ENCODE results near the gene IL36A. TPM values are rescaled to one million over a fixed set of nuclear protein-coding genes. Genes with fewer than 3 reads are reported as not detected.

The IL36A gene
- total RNA-seq, 1 experiment from 2014 or later, result not detected

- no peak for DNase-seq
- no peak overlapping the region for H3K27ac ChIP-seq
- H4K20me1 ChIP-seq (ENCODE audit: insufficient read depth), result no peaks in the 10 kb centered on the region
- H3F3A ChIP-seq (ENCODE audit: insufficient read depth, low read depth), result no peaks in the 10 kb centered on the region
- H3K9me2 ChIP-seq (ENCODE audit: insufficient read depth), result no peaks in the 10 kb centered on the region; the same call in 1 of the 2 replicates
- no peaks in the 10 kb centered on the region for H3K27me3 ChIP-seq (ENCODE audit: insufficient read depth, low read depth)
- no peak overlapping the region for H3K4me3 ChIP-seq
- no TSS peak for BruUV-seq (replicated peaks)
- ChIA-PET CTCF (no interaction called here), POLR2A (ENCODE audit: unreplicated experiment) (no interaction called here)
- H3K4me1 ChIP-seq (replicated peaks; ENCODE audit: insufficient read depth), result no peaks in the 10 kb centered on the region
- no peak overlapping the region for H2AFZ ChIP-seq
- H3K36me3 ChIP-seq (ENCODE audit: low read depth), result no peaks in the 10 kb centered on the region
- TF ChIP-seq CTCF (conservative IDR thresholded peaks at IDR 0.05) (no peak), EZH2 (IDR thresholded peaks at IDR 0.05; ENCODE audit: low read depth) (no peak)
- no peak overlapping the region for H3K4me2 ChIP-seq
- H3K9me3 ChIP-seq (ENCODE audit: insufficient read depth, low read depth), result peaks cover 30% of the 10 kb centered on the region
- intact Hi-C loops (cut with micrococcal nuclease; ENCODE audit: unreplicated experiment), result no loop called here
- no peaks in the 10 kb centered on the region for H3K79me2 ChIP-seq (ENCODE audit: low read depth)
Observed at GRCh38 chr2:112997151-112997550, 8.1 kb upstream of the IL36A start.

- ChIA-PET POLR2A (ENCODE audit: unreplicated experiment) (no interaction called here), CTCF (no interaction called here)
- Histone ChIP-seq H3K79me2 (ENCODE audit: low read depth) (no peaks in the 10 kb centered on the region), H2AFZ (no peak overlapping the region), H3K9me3 (ENCODE audit: insufficient read depth, low read depth) (peaks cover 22% of the 10 kb centered on the region), H3K27ac (no peak overlapping the region), H3K27me3 (ENCODE audit: insufficient read depth, low read depth) (no peaks in the 10 kb centered on the region), H4K20me1 (ENCODE audit: insufficient read depth) (no peaks in the 10 kb centered on the region), H3K36me3 (ENCODE audit: low read depth) (no peaks in the 10 kb centered on the region), H3K4me1 (replicated peaks; ENCODE audit: insufficient read depth) (no peaks in the 10 kb centered on the region), H3F3A (ENCODE audit: insufficient read depth, low read depth) (no peaks in the 10 kb centered on the region), H3K9me2 (ENCODE audit: insufficient read depth) (no peaks in the 10 kb centered on the region), H3K4me3 (no peak overlapping the region), H3K4me2 (no peak overlapping the region)
- TF ChIP-seq CTCF (conservative IDR thresholded peaks at IDR 0.05) (no peak), EZH2 (IDR thresholded peaks at IDR 0.05; ENCODE audit: low read depth) (no peak)
- BruUV-seq (replicated peaks), result no TSS peak
- DNase-seq, result no peak
- intact Hi-C loops (cut with micrococcal nuclease; ENCODE audit: unreplicated experiment), result no loop called here
Observed at GRCh38 chr2:113000436-113000835, 4.8 kb upstream of the IL36A start.

GRCh38 chr2:113002677-113003076 lies 2.6 kb upstream of the IL36A start:
- Histone ChIP-seq H3K27me3 (ENCODE audit: insufficient read depth, low read depth) (no peaks in the 10 kb centered on the region), H3K4me3 (no peak overlapping the region), H3K4me1 (replicated peaks; ENCODE audit: insufficient read depth) (no peaks in the 10 kb centered on the region), H3K4me2 (no peak overlapping the region), H2AFZ (no peak overlapping the region), H3K9me3 (ENCODE audit: insufficient read depth, low read depth) (peaks cover 22% of the 10 kb centered on the region), H3K36me3 (ENCODE audit: low read depth) (no peaks in the 10 kb centered on the region), H3K79me2 (ENCODE audit: low read depth) (no peaks in the 10 kb centered on the region), H3K9me2 (ENCODE audit: insufficient read depth) (no peaks in the 10 kb centered on the region), H4K20me1 (ENCODE audit: insufficient read depth) (no peaks in the 10 kb centered on the region), H3K27ac (no peak overlapping the region), H3F3A (ENCODE audit: insufficient read depth, low read depth) (no peaks in the 10 kb centered on the region)
- ChIA-PET CTCF (no interaction called here), POLR2A (ENCODE audit: unreplicated experiment) (no interaction called here)
- TF ChIP-seq EZH2 (IDR thresholded peaks at IDR 0.05; ENCODE audit: low read depth) (no peak), CTCF (conservative IDR thresholded peaks at IDR 0.05) (no peak)
- intact Hi-C loops (cut with micrococcal nuclease; ENCODE audit: unreplicated experiment), result no loop called here
- BruUV-seq (replicated peaks), result no TSS peak
- no peak for DNase-seq
